C4-2B (cell line): Measurements from ENCODE around the gene KRTAP9-8.
"Not testable (repeated sequence)": the region's sequence is repeated elsewhere in the genome, so short reads cannot be mapped to it uniquely, and the experiment has no call there.

Experiments
- H3K27ac ChIP-seq: fragments of 450-650 bp; 2 replicates; pipeline ENCODE4 v1.5.1; 2017
- ZFX ChIP-seq: fragments of 450-650 bp; IDR thresholded peaks from 2 replicates; pipeline ENCODE4 v1.6.1; 2017
- TF ChIP-seq, protein P1 (sequence below): fragments of 450-650 bp; conservative IDR thresholded peaks from 2 replicates; pipeline ENCODE4 v1.5.1; 2017; ENCODE audit warnings: mild to moderate bottlenecking

KRTAP9-8 gene

DNA sequence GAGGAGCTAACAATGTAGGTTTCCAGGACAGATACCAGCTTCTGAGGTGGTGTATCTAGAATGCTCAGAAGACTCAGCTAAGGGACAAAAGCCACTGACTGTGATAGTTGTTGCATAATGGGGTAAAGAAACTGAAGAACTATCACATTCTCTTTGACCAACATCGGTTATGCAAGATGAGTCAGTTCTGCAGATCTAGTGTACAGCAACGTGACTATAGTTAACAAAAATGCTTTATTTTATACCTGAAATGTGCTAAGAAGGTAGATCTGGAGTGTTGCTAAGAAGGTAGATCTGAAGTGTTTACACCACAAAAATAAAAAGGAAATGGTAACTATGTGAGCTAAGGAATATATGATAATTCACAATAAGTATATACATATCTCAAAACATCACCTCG is 29.9 kb downstream of the KRTAP9-8 start:
- TF ChIP-seq, protein P1, sequence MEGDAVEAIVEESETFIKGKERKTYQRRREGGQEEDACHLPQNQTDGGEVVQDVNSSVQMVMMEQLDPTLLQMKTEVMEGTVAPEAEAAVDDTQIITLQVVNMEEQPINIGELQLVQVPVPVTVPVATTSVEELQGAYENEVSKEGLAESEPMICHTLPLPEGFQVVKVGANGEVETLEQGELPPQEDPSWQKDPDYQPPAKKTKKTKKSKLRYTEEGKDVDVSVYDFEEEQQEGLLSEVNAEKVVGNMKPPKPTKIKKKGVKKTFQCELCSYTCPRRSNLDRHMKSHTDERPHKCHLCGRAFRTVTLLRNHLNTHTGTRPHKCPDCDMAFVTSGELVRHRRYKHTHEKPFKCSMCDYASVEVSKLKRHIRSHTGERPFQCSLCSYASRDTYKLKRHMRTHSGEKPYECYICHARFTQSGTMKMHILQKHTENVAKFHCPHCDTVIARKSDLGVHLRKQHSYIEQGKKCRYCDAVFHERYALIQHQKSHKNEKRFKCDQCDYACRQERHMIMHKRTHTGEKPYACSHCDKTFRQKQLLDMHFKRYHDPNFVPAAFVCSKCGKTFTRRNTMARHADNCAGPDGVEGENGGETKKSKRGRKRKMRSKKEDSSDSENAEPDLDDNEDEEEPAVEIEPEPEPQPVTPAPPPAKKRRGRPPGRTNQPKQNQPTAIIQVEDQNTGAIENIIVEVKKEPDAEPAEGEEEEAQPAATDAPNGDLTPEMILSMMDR: no peak
- no peak for TF ChIP-seq ZFX
- no peak overlapping the region for H3K27ac ChIP-seq

DNA sequence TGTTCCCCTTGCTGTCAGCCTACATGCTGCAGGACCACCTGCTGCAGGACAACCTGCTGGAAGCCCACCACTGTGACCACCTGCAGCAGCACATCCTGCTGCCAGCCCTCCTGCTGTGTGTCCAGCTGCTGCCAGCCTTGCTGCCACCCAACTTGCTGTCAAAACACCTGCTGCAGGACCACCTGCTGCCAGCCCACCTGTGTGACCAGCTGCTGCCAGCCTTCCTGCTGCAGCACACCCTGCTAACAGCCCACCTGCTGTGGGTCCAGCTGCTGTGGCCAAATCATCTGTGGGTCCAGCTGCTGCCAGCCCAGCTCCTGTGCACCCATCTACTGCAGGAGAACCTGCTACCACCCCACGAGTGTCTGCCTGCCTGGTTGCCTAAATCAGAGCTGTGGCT is 33.5 kb downstream of the KRTAP9-8 start:
- H3K27ac ChIP-seq: not testable (repeated sequence)

GRCh38 chr17:41271858-41272257 is 34.1 kb downstream of the KRTAP9-8 start:
- no peak for TF ChIP-seq ZFX
- TF ChIP-seq, protein P1: no peak

DNA sequence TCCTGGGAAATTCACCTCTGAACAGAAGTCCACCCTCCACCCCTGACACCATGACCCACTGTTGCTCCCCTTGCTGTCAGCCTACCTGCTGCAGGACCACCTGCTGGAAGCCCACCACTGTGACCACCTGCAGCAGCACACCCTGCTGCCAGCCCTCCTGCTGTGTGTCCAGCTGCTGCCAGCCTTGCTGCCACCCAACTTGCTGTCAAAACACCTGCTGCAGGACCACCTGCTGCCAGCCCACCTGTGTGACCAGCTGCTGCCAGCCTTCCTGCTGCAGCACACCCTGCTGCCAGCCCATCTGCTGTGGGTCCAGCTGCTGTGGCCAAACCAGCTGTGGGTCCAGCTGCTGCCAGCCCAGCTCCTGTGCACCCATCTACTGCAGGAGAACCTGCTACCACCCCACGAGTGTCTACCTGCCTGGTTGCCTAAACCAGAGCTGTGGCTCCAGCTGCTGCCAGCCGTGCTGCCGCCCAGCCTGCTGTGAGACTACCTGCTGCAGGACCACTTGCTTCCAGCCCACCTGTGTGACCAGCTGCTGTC is 37.9 kb downstream of the KRTAP9-8 start, which contains the start of gene KRTAP9-7:
Gene KRTAP9-7, plus strand, starts transcription at position 51 of the 543 bp plus-strand sequence. Its CDS starts 0 bp downstream, at position 51.
- H3K27ac ChIP-seq: not testable (repeated sequence)

More at GRCh38 chr17:41271858-41272257, 34.1 kb downstream of the KRTAP9-8 start:
- H3K27ac ChIP-seq: no peak overlapping the region

- no peak overlapping the region for H3K27ac ChIP-seq
- TF ChIP-seq, protein P1: no peak
- no peak for TF ChIP-seq ZFX
These were observed 40.6 kb downstream of the KRTAP9-8 start for GRCh38 chr17:41278176-41278955.

DNA sequence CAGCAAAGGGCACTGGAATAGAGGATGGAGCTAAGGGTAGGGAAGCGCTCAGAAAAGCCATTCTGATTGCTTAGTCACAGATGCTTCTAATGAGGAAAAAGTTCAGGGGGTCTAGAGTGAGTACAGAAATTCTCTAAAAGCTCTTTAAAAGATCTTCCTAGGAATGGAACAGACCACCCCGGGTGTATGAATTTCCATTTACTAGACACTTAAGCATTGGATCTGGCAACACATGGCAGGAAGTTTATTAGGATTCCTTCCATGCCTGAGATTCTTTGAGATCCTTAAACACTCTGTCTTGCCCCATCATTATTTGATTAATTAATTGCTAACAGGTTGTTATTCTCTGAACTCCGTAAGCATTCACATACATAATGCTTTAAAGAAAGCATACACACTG is 46.2 kb downstream of the KRTAP9-8 start:
- TF ChIP-seq, protein P1: no peak
- TF ChIP-seq ZFX: no peak
- H3K27ac ChIP-seq: no peak overlapping the region

DNA sequence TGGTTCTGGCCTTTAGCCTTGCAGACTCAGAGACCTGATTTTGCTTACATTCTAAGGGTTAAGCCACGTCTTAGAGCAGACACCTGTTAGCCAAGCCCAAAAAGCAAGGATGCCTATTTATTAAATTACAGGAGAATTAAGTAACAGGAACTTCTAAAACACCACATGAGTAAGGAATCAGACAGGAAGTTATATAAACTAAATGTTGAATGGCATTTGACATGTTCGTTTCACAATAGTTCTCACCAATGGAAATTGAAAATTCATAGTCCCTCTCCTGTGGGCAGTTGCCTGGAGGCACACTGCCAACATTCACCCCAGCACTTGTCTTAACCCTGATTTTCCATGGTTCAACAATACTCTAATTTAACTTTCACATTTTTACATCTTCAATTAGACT is 46.7 kb downstream of the KRTAP9-8 start:
- TF ChIP-seq ZFX: no peak
- TF ChIP-seq, protein P1: no peak
- H3K27ac ChIP-seq: no peak overlapping the region

DNA sequence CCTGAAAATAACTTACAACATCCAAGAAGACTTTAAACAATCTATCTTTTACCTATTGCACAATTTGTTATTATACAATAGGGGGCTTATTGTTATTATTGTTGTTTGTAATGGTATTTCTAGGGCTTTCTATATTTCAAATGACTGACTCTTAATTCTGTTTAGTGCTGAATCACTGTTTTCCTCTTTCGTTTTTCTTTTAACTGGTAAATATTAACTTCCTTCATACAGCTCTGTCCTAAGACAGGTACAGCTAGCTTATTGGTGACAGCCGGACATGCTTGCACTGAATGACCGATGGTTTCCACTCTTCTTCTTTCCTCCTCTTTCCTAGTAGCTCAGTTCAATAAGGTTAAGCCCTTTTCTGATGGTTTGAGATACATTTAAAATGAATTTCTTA is 49.3 kb downstream of the KRTAP9-8 start:
- no peak for TF ChIP-seq ZFX
- H3K27ac ChIP-seq: no peak overlapping the region
